SW 1271 (cell line): Measurements from ENCODE around the gene DPP6.
A peak's percentile ranks its signal among the peaks of the same experiment; 100 is the strongest.

ENCODE experiments used
- DNase-seq, 2 experiments: peaks; one replicate each; lab custom pipeline; 2025; lab: John Stamatoyannopoulos, UW

Gene DPP6

DNA sequence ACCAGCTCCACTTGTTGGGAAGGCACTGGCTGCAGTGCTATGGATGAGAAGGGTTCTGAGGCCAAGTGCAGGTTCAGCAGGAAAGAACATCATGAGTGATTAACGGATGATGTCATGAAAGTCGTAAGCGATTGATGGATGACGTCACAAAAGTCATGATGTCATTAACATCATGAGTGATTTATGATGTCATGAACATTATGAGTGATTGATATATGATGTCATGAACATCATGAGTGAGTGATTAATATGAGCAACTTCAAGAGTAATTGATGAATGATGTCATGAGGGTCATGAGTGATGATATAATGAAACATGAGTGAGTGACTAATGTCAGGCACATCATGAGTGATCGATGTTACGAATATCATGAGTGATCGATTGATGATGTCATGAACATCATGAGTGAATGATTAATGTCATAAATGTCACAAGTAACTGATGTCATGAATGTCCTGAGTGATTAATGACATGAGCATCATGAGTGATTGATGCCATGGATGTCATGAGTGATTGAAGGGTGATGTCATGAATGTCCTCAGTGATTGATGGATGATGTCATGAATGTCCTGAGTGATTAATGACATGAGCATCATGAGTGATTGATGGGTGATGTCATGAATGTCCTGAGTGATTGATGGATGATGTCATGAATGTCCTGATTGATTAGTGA lies 765.2 kb downstream of the DPP6 start:
- DNase-seq: no peak

DNA sequence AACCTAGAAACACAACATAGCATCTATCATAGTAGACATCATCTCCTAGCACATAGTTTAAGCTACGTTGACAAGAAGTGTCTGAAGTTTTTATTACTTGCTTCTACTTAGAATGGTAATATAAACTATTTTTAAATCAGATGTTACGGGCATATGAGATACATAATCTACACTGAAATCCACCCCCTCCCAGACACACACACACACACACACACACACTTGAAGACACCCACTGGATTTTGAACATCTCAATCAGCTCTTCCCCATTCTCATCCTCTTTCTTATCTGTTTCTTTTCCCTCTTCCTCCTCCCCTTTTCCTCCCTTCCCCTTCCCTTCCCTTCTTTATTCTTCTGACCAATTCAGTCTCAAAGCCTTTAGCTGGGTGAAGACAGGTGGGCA lies 774.8 kb downstream of the DPP6 start:
- no peak for DNase-seq

DNA sequence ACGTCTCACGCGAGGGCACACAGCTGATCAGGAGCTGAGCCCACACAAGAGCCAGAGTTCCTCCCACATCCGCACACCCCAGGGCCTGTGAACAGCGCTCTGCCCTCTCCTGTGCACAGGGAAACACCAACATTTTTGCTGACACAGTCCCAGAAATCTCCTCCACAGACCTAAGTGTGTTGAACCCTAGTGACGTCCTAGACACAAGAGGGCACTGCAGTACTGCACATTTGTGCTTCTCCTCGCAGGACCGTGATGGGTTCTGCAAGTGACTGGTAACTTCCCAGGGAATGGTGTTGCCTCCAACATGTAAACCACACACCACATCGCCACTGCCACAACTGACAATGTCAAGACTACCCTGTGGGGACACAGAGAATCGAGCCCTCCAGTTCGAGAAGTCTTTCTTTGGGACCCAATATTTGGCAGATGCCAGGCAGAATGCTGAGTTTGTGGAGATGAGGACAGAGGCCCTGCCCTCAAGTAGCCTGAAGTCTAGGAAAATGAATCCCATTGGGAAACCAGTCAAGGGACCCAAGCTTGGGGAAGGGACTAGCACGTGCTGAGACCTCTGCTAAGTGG lies 780.5 kb downstream of the DPP6 start:
- peak in 1 of 2 experiments; percentile 10 for DNase-seq

DNA sequence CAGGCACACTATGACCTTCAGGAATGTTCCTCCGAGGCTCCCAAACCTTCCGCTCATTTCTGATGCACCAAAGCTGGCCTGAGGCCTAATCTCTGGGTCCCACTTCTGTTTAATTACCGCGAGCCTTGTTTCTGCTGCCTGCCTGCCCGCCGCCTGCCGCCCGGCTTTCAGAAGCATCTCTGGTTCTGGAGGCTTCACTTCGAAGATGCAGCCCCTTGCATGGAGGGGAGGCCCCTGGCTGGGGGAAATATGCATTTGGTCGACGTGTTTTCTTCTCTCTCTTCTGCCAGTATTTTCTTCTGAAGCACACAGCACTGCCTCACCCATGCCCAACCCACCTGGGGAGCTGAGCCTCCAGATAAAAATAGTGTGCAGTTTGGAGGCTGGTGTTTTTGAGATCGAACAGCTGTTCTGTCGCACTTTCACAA lies 783.8 kb downstream of the DPP6 start:
- no peak for DNase-seq

DNA sequence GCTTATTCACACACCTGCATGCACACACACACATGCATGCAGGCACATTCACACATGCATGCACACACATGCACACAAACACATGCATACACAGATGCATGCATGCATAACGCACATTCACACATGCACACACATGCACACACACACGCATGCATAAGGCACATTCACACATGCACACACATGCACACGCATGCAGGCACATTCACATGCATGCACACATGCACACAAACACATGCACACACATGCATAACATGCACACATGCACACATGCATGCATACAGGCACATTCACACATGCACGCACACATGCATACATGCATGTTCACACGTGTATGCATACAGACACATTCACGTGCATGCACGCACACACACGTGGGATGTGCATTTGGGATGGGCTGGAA lies 784.9 kb downstream of the DPP6 start:
- no peak for DNase-seq

DNA sequence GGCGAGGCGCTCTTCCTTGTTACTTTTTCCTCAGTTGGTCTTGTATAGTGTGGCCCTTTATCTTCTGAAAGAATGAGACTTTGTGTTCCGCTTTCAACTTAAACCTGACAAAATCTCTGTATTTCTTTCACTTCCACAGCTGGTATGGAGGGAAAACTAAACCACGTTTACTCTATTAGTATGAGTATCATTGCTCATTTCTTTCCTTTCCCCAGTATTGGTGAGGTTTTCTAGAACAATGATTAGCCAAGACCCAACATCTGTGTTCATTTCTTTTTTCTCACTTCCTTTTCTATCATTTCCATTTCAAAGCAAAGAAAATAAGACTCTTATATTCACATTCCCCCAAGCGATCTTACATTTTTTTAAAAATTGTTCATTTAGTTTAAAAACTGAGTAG lies 785.4 kb downstream of the DPP6 start:
- DNase-seq: no peak

DNA sequence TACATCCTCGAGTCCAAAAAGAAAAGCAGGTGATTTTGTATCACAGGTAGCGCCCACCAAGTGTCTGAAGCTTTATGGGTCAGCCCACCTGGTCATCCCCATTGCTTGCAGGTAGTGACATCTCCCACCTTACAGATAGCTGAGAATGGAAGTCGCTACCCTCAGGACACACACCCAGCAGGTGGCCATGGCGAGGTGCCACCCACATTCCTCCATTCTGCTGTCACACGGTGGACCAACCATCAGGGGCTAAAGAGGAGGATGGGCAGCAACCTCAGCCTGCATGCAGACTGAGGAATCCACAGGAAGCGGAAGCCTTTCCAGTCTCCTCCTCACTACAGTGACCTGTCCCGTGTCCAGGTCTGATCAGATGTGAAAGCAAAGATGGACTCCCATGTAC lies 787.9 kb downstream of the DPP6 start:
- DNase-seq: no peak

DNA sequence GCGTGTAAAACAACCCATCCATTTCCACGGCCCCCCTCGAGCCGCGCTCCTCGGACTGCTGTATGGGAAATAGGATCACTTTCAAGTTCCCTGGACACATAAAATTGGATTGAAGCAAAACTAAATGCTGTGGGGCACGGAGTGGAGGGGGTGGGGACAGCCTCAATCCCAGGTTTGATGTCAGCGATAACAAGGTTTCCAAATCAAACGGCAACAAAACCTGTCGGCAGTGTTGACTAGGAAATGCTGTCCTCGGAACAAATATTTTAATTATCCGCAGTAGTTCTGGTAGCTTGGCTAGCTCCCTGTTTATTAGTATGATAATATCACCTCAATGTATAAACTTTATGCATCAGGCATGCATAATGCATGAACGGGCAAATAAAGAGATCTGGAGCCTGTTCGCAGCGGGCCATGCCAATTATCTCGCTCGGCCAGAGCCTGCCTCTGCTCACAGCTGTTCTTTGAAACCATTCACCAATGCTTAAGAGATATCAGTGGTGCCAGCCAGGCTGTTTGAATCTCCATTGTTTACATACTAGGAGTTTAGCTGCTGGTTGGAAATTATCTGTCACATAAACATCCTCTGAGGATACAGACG lies 789.6 kb downstream of the DPP6 start:
- no peak for DNase-seq

DNA sequence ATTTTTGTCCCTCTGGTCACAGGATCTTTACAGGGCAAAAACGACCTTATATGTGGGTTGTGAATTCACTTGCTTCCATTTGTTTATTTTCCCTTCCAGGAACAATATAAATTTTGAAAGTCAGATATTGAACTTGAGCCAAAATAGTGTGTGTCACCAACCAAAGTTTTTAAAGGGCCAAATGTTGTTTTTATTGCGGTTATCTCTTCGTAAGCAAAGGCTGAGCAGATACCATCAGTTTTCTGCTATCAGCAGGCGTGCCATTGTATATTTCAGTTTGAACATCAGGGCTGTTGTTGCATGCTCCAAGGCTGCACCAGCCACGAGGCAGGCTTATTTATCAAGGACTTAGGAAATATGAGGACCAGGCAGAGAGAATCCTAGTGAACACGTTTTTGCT lies 790.4 kb downstream of the DPP6 start:
- no peak for DNase-seq

DNA sequence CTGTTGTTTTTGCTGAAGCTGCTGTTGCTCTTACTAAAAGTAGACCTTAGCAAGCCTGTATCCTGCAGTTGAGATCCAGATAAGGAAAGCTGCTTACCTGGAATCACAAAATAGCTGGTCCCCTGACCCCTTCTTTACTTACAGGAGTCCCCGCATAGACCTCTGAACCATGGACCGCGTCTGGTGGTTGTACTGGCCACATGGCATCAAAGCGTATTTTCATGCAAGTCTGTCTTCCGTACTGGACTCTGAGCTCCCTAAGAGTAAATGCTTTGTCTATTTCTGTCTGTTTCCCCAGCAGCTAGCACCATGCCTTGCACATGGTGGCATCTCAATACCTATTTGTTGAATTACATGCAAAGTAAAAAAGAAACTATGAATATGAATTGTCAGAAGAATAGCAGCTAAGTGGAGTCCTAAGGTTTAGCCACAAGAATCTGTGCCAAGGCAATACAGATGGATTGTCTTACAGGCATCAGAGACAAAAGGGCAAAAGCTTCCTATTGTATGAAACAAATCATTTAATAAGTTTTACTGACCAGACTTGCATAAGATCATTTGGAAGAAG lies 791.6 kb downstream of the DPP6 start:
- no peak for DNase-seq

DNA sequence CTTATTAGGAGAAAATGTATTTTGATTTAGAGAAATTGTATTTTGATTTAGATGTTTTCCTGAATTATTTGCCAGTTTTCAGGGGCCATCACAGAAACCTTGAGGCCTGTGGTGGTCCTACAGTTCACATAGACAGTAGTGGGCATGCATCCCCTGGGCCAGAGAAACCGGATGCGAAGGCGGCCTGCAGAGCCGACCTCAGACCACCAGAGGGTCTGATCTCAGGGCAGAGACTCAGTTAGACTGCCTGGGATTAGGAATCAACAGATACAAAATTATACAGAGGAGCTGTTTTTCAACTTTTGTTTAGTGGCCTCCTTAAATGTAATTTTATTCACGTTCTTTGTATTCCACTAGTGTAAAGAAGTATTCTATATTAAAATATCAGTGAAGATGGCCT lies 792.3 kb downstream of the DPP6 start:
- DNase-seq: no peak

DNA sequence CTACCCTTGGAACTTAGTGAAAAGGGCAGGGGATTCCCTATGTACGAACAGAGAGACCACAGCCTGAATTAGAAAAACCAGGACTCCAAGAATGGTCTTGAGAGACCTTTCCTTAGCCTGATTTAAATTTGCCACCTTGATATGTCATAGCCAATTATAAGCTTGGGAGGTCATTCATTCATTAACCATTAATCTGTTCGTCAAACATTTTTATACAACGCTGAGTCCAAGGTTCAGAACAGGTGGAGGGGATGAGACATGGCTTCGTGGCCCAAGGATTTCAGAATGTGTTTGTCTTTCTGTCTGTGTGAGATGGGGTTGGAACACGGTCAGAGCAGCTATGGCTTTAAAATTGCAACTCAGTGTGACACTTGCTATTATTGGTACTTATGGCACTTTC lies 792.8 kb downstream of the DPP6 start:
- no peak for DNase-seq

DNA sequence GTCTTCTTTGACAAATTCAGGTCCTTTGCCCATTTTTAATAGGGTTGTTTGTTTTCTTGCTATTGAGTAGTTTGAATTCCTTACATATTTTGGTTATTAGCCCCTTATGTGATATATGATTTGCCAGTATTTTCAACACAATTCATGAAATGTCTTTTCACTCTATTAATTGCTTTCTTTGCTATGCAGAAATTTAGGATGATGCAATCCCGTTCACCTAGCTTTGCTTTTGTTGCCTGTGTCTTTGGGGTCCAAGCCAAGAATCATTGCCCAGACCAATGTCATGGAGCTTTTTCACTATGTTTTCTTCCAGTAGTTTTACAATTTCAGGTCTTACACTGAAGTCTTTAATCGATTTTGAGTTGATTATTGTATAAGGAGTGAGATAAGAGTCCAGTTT lies 796.3 kb downstream of the DPP6 start:
- no peak for DNase-seq

DNA sequence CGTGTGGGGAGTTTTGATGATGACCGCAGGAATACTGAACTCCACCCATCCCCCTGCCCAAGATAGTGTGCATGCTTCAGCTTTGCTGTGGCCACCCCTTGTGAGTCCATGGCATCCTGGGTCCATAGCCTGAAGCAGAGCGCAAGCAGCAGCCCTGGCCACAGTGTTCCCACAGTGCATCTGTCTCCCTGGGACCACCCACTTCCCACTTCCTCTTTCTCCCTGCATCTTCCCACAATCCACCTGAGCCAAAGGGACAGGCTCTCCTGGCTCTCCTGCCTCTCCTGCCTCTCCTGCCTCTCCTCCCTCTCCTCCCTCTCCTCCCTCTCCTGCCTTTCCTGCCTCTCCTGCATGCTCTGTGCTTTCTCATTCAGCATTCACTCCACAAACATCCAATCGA lies 800.0 kb downstream of the DPP6 start:
- no peak for DNase-seq

DNA sequence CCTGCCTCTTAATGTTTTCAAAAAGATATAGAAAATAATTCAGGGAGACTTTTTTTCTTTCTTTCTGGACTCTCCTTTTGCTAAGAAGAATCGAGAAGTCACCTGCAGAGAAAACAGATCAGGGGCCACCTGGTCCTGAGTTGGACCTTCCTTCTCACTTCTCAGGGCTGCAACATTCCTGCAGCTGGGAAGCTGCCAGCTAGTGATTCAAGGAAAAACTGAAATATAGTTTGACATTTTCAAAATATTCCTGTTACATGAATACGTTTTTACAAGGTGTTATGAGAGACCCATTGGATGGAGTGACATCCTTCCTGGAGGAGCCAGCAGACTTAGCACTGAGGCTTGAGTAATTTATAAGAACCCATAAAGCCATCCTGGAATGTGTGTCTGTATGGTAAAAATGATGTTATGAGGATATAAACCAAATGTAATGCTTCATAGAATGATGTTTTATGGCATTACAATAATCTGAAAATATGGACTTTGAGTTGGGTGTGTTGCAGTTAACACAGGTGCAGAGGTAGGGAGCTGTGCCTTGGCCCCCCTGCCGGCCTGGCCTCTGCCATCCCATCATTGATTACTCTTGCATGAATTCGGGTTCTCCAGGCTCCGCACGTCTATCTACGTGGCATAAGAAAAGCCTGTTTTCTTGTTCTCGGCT lies 801.0 kb downstream of the DPP6 start:
- no peak for DNase-seq

DNA sequence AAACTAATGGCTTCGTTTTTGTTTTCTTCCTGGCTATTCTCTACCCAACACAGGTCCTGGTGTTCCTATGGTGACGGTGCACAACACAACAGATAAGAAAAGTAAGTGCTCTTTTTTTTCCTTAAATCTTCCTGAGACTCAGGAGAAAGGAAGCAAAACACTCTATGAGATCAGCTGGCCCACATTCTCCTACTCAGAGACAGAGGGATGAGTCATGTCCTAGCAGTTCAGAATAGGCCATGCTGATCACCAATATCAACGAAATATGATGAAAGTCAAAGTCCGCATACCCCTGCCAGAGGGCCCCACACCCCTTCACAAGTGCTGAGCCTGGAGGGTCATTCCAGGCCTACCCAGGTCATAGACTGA lies 801.5 kb downstream of the DPP6 start:
- no peak for DNase-seq

DNA sequence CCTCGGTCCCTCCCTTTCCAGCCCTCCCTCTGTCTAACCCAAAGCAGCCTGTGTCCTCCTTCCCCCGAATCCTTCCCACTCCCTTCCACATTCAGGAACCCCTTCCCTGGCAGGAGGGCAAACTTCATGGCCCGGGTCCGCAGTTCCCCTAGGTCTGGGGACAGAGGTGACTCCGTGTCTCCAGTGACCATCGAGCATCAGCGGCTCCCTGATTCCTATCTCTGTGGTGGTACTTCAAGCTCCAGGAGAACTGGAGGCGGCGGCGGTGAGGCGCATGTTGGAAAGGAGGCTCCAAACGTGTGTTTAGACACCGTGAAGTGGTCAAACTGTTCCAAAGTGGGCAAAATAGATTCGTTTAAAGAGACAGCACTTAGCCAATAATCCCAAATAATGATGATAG lies 802.6 kb downstream of the DPP6 start:
- no peak for DNase-seq

DNA sequence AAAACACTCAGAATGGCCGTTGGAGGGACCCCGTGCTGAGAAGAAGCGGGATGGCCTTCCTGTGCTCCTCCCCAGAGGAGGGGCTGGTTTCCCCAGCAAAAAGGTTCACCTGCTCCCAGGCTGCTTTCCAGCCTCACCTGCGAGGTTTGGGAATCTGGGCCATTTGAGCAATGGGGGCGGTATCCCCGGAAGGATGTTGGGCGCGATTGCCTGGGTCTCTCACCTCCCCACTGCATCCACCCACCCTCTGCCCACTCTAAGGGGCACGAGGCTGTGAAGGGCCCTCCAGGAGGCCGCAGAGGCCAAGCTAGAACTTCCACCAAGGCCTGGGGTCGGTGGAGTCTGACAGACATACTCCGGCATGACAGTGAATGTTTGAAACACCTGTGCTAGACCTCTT lies 803.2 kb downstream of the DPP6 start:
- DNase-seq: no peak

DNA sequence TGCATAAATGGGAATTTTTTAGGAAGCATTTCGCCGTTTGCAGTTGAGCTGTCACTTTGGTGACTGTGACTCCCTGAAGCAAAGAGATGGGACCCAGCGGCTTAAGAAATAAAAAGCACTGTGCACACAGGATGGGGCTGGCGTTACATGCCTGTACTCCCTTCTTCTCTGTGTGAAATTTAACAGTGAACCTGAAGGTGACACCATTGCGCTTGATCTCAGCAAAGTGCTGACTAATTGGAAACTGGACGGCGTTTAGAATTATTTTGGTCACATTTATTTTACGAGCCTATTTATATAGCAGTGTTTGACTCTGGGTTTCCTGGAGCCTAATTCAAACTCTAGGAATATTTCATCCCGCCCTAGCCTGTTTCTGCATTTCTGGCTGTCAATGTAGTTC lies 804.5 kb downstream of the DPP6 start:
- DNase-seq: no peak

DNA sequence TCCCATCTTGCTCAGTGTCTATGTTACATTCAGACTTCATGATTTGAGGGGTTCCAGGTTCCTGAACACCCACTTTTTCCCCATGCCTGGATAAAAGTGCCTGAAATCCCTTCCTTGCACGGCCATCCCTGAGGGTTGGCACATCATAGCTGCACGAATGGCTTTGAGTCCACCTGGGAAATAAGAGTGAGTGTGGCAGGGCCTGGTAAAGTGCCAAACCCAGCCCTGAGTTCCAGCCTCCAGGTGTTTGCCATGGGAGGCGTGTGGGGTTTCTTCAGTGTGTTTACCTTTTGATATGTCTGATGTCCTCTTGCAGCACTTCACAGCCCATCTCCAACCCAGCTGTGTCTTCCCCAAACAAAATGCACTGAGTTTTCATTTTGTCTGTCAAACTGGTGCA lies 805.0 kb downstream of the DPP6 start:
- no peak for DNase-seq

DNA sequence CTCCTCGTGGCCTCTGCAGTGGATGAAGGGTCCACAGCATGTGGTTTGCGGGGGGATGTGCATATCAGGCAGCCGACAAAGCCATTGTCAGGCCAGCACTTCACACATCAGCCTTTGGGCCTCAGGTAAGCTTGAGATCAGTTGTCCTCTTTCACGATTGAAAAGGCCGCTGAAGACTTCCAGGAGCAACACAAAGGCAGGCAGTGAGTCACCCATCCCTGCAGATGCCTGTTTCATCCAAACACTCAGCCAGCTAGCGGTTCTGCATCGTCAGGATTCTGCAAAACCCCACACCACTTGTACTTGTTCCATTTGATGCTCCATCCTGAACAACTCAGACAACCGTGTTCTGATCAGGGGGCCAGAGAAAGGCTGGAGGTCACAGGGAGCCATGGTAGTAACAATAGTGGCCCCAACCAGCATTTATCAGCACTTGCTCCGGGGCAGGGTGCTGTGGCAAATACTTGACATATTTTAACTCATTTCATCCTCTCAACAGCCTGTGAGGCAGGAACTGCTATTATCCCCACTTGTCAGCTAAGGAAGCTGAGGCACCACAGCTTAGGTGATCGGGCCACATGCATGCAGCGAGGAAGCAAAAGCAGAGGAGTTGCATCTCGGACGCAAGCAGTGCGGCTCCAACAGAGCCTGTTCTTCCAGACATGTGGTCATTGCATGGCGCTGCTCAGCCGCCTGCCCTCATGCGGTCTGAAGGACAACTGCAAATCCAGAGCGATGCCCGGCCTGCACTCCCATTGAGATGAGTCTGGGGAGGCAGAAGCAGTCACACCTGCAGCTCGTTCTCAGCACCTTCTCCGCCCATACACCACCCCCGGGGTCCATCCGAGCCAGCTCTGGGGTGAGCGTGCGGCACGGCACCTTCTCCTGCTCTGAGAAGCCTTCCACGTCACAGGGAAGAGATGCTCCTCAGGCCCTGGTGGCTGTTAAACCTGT lies 805.8 kb downstream of the DPP6 start:
- DNase-seq: no peak
